Gastroesophageal sphincter (tissue), 4 donors: Measurements from ENCODE around the gene VCAM1. TPM values are rescaled to one million over a fixed set of nuclear protein-coding genes. Genes with fewer than 3 reads are reported as not detected.

Experiments
- ATAC-seq: fragments of 150-250 bp; one replicate; pipeline ENCODE4 v1.9.1; 2016; ENCODE audit warnings: mild to moderate bottlenecking, moderate library complexity
- H3K27ac ChIP-seq, 4 donors: fragments of 200-600 bp; sonication (generic) in 3 of 4; 1 replicate in 3 of 4; 2 replicates in 1 of 4; pipeline ENCODE4 v1.5.1; 2016 to 2019
- H3K27me3 ChIP-seq: fragments of 200-600 bp; sonication (generic); one replicate; pipeline ENCODE4 v1.5.1; 2019
- H3K36me3 ChIP-seq, 2 donors: fragments of 200-600 bp; sonication (generic); one replicate each; pipeline ENCODE4 v1.5.1; 2019; ENCODE audit warnings: control low read depth in 1 of 2
- H3K4me1 ChIP-seq, 3 donors: fragments of 200-600 bp; sonication (generic); 1 replicate in 2 of 3; 2 replicates in 1 of 3; pipeline ENCODE4 v1.5.1; 2016 to 2019; ENCODE audit warnings: control low read depth in 2 of 3
- H3K4me3 ChIP-seq, 2 donors: fragments of 200-600 bp; sonication (generic); one replicate each; pipeline ENCODE4 v1.5.1; 2019; ENCODE audit warnings: mild to moderate bottlenecking in 1 of 2, moderate library complexity in 1 of 2
- H3K9me3 ChIP-seq, 3 donors: fragments of 200-600 bp; sonication (generic); one replicate each; pipeline ENCODE4 v1.5.1; 2017 to 2019; ENCODE audit warnings: control low read depth in 2 of 3
- EP300 ChIP-seq: sonication (generic); formaldehyde crosslinking; IDR thresholded peaks from one replicate; pipeline ENCODE4 v1.6.1; 2017; ENCODE audit warnings: antibody characterized with exemption, mild to moderate bottlenecking
- POLR2A ChIP-seq, 2 donors: fragments of 450-650 bp; IDR thresholded peaks; one replicate each; pipeline ENCODE4 v1.6.1; 2017; ENCODE audit warnings: antibody characterized with exemption in 2 of 2, mild to moderate bottlenecking in 2 of 2, moderate library complexity in 1 of 2
- POLR2AphosphoS5 ChIP-seq: sonication (generic); formaldehyde crosslinking; IDR thresholded peaks from one replicate; pipeline ENCODE4 v1.6.1; 2017; ENCODE audit warnings: antibody characterized with exemption
- WGBS, 2 donors: methylation state at CpG; one replicate each; pipeline ENCODE4 v1.1.5; 2018; ENCODE audit warnings: low coverage in 1 of 2; 5-methylcytosine and 5-hydroxymethylcytosine counted together
- total RNA-seq, 4 donors: library from RNA; depleted of rRNA; stranded (reverse); fragments of >200 nt; gene quantifications; one replicate each; pipeline ENCODE4 v1.1.0, GENCODE V29; 2016
- TF ChIP-seq, protein P1 (sequence below), 4 experiments: fragments of 200-600 bp in 2 of 4; fragments of 450-650 bp in 2 of 4; sonication (generic) in 1 of 4; IDR thresholded peaks; one replicate each; pipeline ENCODE4 v1.5.1; 2017 to 2019; ENCODE audit warnings: antibody characterized with exemption in 4 of 4, mild to moderate bottlenecking in 2 of 4, moderate library complexity in 2 of 4

Gene VCAM1
- total RNA-seq, 4 donors from 2014 or later = 4.7 to 13.7 (median 5.9) TPM

DNA sequence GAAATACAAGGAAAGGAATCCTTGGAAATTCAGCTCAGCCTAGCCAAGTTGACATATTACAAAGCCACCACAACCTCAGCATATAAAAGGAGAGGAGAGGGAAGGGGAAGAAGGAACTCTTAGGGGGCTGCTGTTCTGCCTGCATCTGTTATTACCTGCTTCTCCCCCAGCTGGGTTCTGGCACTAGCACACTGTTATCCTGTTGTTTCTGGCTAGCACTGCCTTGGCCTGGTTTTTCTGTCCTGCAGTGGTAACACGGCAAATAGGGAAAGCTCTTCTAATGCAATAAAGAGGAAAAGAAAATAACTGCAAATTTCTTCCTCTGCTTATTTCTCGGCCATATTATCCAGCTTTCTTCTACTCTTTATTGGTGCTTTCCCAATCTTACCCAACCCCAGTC is 16.5 kb upstream of the VCAM1 start:
- Histone ChIP-seq H3K27ac (no peak overlapping the region), H3K36me3 (no peaks in the 10 kb centered on the region), H3K4me3 (no peak overlapping the region), H3K27me3 (no peaks in the 10 kb centered on the region), H3K4me1 (peaks cover 0 to 11% (median 2%) of the 10 kb centered on the region in 3 donors), H3K9me3 (no peaks in the 10 kb centered on the region)
- 50 to 70% methylated on average over 2 of the region's 2 CpGs for WGBS, 2 donors
- ATAC-seq = no peak
- TF ChIP-seq POLR2AphosphoS5 = no peak
- TF ChIP-seq, protein P1, sequence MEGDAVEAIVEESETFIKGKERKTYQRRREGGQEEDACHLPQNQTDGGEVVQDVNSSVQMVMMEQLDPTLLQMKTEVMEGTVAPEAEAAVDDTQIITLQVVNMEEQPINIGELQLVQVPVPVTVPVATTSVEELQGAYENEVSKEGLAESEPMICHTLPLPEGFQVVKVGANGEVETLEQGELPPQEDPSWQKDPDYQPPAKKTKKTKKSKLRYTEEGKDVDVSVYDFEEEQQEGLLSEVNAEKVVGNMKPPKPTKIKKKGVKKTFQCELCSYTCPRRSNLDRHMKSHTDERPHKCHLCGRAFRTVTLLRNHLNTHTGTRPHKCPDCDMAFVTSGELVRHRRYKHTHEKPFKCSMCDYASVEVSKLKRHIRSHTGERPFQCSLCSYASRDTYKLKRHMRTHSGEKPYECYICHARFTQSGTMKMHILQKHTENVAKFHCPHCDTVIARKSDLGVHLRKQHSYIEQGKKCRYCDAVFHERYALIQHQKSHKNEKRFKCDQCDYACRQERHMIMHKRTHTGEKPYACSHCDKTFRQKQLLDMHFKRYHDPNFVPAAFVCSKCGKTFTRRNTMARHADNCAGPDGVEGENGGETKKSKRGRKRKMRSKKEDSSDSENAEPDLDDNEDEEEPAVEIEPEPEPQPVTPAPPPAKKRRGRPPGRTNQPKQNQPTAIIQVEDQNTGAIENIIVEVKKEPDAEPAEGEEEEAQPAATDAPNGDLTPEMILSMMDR (IDR thresholded peaks at IDR 0.05) = no peak
- TF ChIP-seq POLR2A (IDR thresholded peaks at IDR 0.05) = no peak
- no peak for TF ChIP-seq EP300

- no peaks in the 10 kb centered on the region for H3K36me3 ChIP-seq
- H3K27ac ChIP-seq = no peak overlapping the region
- H3K27me3 ChIP-seq = no peaks in the 10 kb centered on the region
- H3K4me3 ChIP-seq = no peak overlapping the region
- TF ChIP-seq EP300 = no peak
- ATAC-seq = no peak
- peaks cover 0 to 11% (median 2%) of the 10 kb centered on the region in 3 donors for H3K4me1 ChIP-seq
- 37 to 56% methylated on average over 2 of the region's 2 CpGs for WGBS, 2 donors
- no peaks in the 10 kb centered on the region for H3K9me3 ChIP-seq
Observed at GRCh38 chr1:100703716-100704115, 15.8 kb upstream of the VCAM1 start.

DNA sequence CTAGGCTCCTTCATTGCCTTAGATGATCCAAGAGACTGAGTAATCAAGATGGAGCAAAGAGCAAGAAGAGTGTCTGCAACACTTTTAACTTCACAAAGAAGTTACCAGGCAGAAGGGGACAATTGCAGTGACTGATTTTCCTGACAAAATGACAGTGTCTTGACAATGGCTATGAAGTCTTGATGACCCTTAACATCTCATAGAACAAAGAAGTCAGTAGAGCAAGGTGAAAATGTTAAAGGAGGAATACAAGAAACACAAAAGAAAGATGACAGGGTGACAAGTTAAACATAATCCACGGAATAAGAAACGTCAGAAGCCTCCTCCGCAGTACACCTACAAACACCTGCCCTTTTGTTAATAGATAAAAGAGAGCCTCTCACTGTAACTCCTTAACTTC is 15.1 kb upstream of the VCAM1 start:
- TF ChIP-seq POLR2AphosphoS5 = no peak
- TF ChIP-seq EP300 = no peak
- TF ChIP-seq, protein P1 (IDR thresholded peaks at IDR 0.05) = no peak
- no peak for TF ChIP-seq POLR2A (IDR thresholded peaks at IDR 0.05)
- WGBS, 2 donors = 85 to 90% methylated on average over 3 of the region's 3 CpGs
- no peaks in the 10 kb centered on the region for H3K27me3 ChIP-seq
- ATAC-seq = no peak
- no peaks in the 10 kb centered on the region for H3K9me3 ChIP-seq
- H3K27ac ChIP-seq = no peak overlapping the region
- H3K36me3 ChIP-seq = no peaks in the 10 kb centered on the region
- H3K4me1 ChIP-seq = peaks cover 0 to 11% (median 1%) of the 10 kb centered on the region in 3 donors
- H3K4me3 ChIP-seq = no peak overlapping the region

DNA sequence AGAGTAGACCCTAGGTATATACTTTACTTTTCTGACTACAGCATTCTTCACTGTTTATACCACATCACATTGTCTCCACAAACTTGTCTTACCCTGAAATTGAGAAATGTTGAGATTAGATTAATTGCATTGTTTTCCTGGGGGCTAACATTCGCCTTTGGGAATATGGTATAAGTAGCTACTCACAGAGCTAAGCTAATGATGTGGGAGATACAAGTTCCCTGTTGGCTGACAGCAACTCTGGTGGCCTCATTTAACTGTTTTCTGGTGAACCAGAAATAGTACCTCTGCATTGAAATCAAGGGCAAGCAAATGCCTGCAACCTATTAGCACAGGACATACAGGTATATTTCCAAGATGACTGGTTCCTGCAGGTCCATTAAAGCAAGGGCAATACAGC is 13.2 kb upstream of the VCAM1 start:
- TF ChIP-seq POLR2A (IDR thresholded peaks at IDR 0.05) (no peak), EP300 (no peak), POLR2AphosphoS5 (no peak)
- TF ChIP-seq, protein P1 (IDR thresholded peaks at IDR 0.05) = no peak
- Histone ChIP-seq H3K36me3 (no peaks in the 10 kb centered on the region), H3K4me1 (peaks cover 0 to 3% (median 0%) of the 10 kb centered on the region in 3 donors), H3K27ac (no peak overlapping the region), H3K4me3 (no peak overlapping the region), H3K27me3 (no peaks in the 10 kb centered on the region), H3K9me3 (no peaks in the 10 kb centered on the region)
- no peak for ATAC-seq
- WGBS, 2 donors = 88 to 100% methylated on average over 1 of the region's 1 CpG

DNA sequence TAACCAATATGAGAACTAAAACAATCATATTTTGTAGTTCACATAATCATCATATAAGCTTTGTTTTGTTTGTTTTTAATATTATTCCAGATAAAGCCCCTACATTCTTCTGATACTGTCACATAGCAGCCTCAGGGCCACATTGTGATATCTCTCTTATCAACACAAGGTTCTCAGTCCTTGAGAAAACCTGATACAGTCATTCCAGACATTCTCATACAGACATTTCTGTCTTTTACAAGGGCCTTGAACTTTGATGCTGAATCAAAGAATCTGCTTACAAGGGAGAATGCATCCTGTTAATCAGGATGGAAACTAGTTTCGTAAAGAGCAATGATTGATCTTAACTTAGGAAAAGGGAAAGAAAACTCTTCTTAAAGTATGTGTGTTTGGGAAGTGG is 12.7 kb upstream of the VCAM1 start:
- 80 to 83% methylated on average over 1 of the region's 1 CpG for WGBS, 2 donors
- ATAC-seq = no peak
- H3K27ac ChIP-seq = no peak overlapping the region

More for the DNA sequence above, 12.7 kb upstream of the VCAM1 start:
- no peaks in the 10 kb centered on the region for H3K9me3 ChIP-seq
- H3K4me3 ChIP-seq = no peak overlapping the region
- H3K36me3 ChIP-seq = no peaks in the 10 kb centered on the region
- H3K4me1 ChIP-seq = peaks cover 0 to 3% (median 0%) of the 10 kb centered on the region in 3 donors
- no peak for TF ChIP-seq POLR2A (IDR thresholded peaks at IDR 0.05)
- TF ChIP-seq, protein P1 (IDR thresholded peaks at IDR 0.05) = no peak
- no peak for TF ChIP-seq POLR2AphosphoS5
- no peak for TF ChIP-seq EP300
- H3K27me3 ChIP-seq = no peaks in the 10 kb centered on the region
